NK-92 treated with Interleukin-12 subunit alpha and Interleukin-12 subunit beta, amount 100 ng/mL, for 24 hours (cell line): Measurements from ENCODE around the gene TNPO3.
"Not testable (repeated sequence)": the region's sequence is repeated elsewhere in the genome, so short reads cannot be mapped to it uniquely, and the experiment has no call there.

Source experiments
- DNase-seq: peaks from one replicate; lab custom pipeline; 2025; lab: John Stamatoyannopoulos, UW

TNPO3 gene

GRCh38 chr7:129069021-129069420, 14.1 kb upstream of the TNPO3 start:
- DNase-seq, result no peak

GRCh38 chr7:129067943-129068548, 13.1 kb upstream of the TNPO3 start:
- DNase-seq, result no peak

GRCh38 chr7:129067132-129067561, 12.2 kb upstream of the TNPO3 start:
- DNase-seq, result not testable (repeated sequence)

- no peak for DNase-seq
Observed at GRCh38 chr7:129066290-129067131, 11.6 kb upstream of the TNPO3 start.

- no peak for DNase-seq
Observed at GRCh38 chr7:129055861-129056464, 1.1 kb upstream of the TNPO3 start.

GRCh38 chr7:129055294-129055816, 444 bp upstream of the TNPO3 start:
- no peak for DNase-seq

- no peak for DNase-seq
Observed at GRCh38 chr7:129053938-129054437, 923 bp downstream of the TNPO3 start.

GRCh38 chr7:129052441-129052840, 2.5 kb downstream of the TNPO3 start:
- DNase-seq, result no peak

GRCh38 chr7:129051459-129051858, 3.5 kb downstream of the TNPO3 start:
- not testable (repeated sequence) for DNase-seq

- no peak for DNase-seq
Observed at GRCh38 chr7:129047761-129048160, 7.2 kb downstream of the TNPO3 start.

- DNase-seq, result no peak
Observed at GRCh38 chr7:129045682-129046081, 9.2 kb downstream of the TNPO3 start.

- DNase-seq, result no peak
Observed at GRCh38 chr7:129043012-129043411, 11.9 kb downstream of the TNPO3 start.

- no peak for DNase-seq
Observed at GRCh38 chr7:129041142-129042085, 13.5 kb downstream of the TNPO3 start.

GRCh38 chr7:129038468-129038867, 16.4 kb downstream of the TNPO3 start:
- DNase-seq, result not testable (repeated sequence)

- no peak for DNase-seq
Observed at GRCh38 chr7:129037585-129037984, 17.3 kb downstream of the TNPO3 start.

GRCh38 chr7:129032017-129032416, 22.9 kb downstream of the TNPO3 start:
- DNase-seq, result no peak

- no peak for DNase-seq
Observed at GRCh38 chr7:129030440-129030839, 24.5 kb downstream of the TNPO3 start.

GRCh38 chr7:129024125-129024524, 30.8 kb downstream of the TNPO3 start:
- DNase-seq, result no peak

GRCh38 chr7:129021656-129022055, 33.3 kb downstream of the TNPO3 start:
- DNase-seq, result no peak

- no peak for DNase-seq
Observed at GRCh38 chr7:129017933-129018538, 36.9 kb downstream of the TNPO3 start.

GRCh38 chr7:129017264-129017663, 37.6 kb downstream of the TNPO3 start:
- DNase-seq, result no peak
